ENCODE data around the gene TAF6L. TPM values are rescaled to one million over a fixed set of nuclear protein-coding genes. Genes with fewer than 3 reads are reported as not detected.

The TAF6L gene
- total and polyA plus RNA-seq, 9 of the 15 experiments (the other 6 are each of a cell fraction or from before 2014, with no cell fraction given) = 0.04 to 45.5 (median 20.8) TPM

DNA sequence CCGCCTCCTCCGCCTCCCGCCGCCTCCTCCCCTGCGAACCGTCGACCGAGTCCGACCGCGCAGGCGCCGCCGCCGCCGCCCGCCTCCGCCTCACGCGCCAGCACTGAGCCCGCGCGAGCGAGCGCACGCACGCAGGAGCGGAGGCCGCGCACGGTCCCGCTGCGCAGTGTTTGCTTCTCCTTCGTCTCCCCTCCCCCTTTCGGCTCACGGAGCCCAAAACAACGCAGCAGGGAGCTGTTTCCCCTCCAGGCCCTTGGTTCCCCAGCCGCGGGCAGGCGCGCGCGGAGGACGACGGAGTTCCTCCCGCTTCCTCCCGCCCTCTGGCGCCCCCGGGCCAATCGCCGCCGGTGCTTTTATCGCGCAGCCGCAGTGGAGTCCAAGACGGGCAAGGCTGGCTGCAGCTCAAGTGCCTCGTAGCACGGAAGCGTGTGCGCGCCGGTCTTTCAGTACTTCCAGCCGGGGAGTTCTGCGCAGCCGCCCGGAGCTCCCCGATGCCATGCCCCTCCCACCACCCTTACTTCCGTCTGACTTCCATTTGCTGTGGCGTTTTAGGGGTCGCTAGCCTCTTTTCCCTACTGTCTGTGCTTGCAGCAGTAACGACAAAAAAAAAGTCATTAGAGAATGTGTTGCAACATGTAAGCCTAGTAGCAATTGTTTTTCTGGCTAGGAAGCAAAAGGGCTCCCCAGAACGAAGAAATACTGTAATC lies 43.9 kb upstream of the TAF6L start, which contains the start of gene HNRNPUL2 (continued):
- TF ChIP-seq, protein P1, sequence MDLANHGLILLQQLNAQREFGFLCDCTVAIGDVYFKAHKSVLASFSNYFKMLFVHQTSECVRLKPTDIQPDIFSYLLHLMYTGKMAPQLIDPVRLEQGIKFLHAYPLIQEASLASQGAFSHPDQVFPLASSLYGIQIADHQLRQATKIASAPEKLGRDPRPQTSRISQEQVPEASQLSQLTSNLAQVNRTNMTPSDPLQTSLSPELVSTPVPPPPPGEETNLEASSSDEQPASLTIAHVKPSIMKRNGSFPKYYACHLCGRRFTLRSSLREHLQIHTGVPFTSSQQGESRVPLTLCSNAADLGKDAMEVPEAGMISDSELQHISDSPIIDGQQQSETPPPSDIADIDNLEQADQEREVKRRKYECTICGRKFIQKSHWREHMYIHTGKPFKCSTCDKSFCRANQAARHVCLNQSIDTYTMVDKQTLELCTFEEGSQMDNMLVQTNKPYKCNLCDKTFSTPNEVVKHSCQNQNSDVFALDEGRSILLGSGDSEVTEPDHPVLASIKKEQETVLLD (IDR thresholded peaks at IDR 0.05) = peak; percentile 94
- TF ChIP-seq BHLHE40 (IDR thresholded peaks at IDR 0.05; ENCODE audit: low read length) = peak; percentile 83
- TF ChIP-seq MEF2A (IDR thresholded peaks at IDR 0.05; ENCODE audit: control insufficient read depth, low read depth, low read length) = no peak
- TF ChIP-seq, protein P2, sequence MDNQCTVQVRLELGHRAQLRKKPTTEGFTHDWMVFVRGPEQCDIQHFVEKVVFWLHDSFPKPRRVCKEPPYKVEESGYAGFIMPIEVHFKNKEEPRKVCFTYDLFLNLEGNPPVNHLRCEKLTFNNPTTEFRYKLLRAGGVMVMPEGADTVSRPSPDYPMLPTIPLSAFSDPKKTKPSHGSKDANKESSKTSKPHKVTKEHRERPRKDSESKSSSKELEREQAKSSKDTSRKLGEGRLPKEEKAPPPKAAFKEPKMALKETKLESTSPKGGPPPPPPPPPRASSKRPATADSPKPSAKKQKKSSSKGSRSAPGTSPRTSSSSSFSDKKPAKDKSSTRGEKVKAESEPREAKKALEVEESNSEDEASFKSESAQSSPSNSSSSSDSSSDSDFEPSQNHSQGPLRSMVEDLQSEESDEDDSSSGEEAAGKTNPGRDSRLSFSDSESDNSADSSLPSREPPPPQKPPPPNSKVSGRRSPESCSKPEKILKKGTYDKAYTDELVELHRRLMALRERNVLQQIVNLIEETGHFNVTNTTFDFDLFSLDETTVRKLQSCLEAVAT (IDR thresholded peaks at IDR 0.05) = 0 out of 4 replicates have a peak, but pooled peaks of 1 of the 2 experiments have one; percentile 48
- TF ChIP-seq YY1 (IDR thresholded peaks at IDR 0.05; ENCODE audit: borderline replicate concordance in 1 of 3, control insufficient read depth in 1 of 3, extremely low read depth in 1 of 3, insufficient read depth in 3 of 3, insufficient read length in 1 of 3, insufficient replicate concordance in 2 of 3, low read depth in 1 of 3, low read length in 2 of 3) = peak in 2 of 3 experiments; percentile 50 to 54
- peak; percentile 58; the same call in 1 of the 2 replicates for TF ChIP-seq CREB1 (IDR thresholded peaks at IDR 0.05)
- 0 out of 2 replicates have a peak, but pooled peaks have one; percentile 48 for TF ChIP-seq CREB1 (CRISPR knock-in tag; IDR thresholded peaks at IDR 0.05)
- TF ChIP-seq, protein P3, sequence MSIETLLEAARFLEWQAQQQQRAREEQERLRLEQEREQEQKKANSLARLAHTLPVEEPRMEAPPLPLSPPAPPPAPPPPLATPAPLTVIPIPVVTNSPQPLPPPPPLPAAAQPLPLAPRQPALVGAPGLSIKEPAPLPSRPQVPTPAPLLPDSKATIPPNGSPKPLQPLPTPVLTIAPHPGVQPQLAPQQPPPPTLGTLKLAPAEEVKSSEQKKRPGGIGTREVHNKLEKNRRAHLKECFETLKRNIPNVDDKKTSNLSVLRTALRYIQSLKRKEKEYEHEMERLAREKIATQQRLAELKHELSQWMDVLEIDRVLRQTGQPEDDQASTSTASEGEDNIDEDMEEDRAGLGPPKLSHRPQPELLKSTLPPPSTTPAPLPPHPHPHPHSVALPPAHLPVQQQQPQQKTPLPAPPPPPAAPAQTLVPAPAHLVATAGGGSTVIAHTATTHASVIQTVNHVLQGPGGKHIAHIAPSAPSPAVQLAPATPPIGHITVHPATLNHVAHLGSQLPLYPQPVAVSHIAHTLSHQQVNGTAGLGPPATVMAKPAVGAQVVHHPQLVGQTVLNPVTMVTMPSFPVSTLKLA (conservative IDR thresholded peaks at IDR 0.05) = peak; percentile 46 to 81; a peak in 3 of 4 replicates
- no peak for TF ChIP-seq TCF7L2 (IDR thresholded peaks at IDR 0.05; ENCODE audit: low read depth, low read length)
- no peak for TF ChIP-seq NFXL1 (CRISPR knock-in tag; IDR thresholded peaks at IDR 0.05)
- no peak for TF ChIP-seq PHB (CRISPR knock-in tag; IDR thresholded peaks at IDR 0.05)
- no peak for TF ChIP-seq CCAR2 (IDR thresholded peaks at IDR 0.05; ENCODE audit: low read depth, low read length)
- TF ChIP-seq ILK (tag; IDR thresholded peaks at IDR 0.05; ENCODE audit: borderline replicate concordance, low read depth) = no peak
- no peak for TF ChIP-seq ZNF133 (CRISPR knock-in tag; IDR thresholded peaks at IDR 0.05)
- TF ChIP-seq, protein P4, sequence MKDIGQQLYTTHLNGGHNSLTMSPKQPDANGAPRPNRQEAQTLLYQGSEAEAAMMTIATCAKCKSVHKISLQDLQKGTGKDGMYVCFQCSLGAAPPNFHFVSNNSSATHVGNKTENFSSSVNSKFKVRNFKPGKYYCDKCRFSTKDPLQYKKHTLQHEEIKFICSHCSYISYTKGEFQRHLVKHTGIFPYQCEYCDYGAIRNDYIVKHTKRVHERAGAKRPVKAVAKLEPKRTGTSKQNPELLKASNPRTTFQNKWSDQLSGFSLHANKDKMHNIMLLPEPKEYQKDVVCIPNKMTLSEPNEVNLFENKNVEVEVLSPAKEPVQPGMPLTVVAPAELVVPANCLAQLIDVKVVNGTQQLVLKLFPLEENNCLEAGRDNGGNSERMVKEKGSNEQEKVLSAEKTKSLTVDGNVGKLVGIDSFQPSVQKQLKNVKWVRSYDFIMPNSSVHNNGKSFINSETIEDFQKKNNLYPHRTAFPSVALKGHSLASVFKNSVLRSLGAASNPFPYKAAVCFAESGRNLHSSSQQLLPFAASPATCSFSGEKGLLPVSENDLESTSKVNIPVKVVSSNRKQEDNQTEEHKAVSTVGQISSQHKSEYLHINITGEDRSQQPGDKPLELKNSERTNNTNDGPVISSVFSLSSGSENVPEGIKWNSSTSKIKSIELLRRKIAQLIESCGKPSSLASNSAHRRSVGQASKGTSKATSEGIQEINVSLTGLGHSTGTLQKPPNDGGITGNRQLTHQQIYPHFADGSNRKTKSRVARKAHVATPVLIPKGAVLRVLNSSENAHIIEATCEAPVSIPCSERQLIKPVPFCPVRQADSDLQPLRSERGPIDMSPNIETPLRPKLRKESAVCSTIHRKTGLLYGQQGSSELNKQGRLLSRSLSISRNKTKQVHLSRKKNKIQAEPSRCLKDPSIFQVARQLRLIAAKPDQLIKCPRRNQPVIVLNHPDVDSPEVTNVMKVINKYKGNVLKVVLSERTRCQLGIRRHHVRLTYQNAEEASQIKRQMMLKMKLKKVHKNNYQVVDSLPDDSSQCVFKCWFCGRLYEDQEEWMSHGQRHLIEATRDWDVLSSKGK (CRISPR knock-in tag; IDR thresholded peaks at IDR 0.05) = no peak
- TF ChIP-seq CXXC5 (CRISPR knock-in tag; IDR thresholded peaks at IDR 0.05) = peak; percentile 99
- TF ChIP-seq CHD2 (IDR thresholded peaks at IDR 0.05; ENCODE audit: low read depth, low read length) = peak; percentile 67
- no peak for TF ChIP-seq JUNB (CRISPR knock-in tag; conservative IDR thresholded peaks at IDR 0.05)
- TF ChIP-seq BMI1 (IDR thresholded peaks at IDR 0.05; ENCODE audit: low read length) = no peak
